ENCODE measurements around the gene ST6GALNAC5. TPM values are rescaled to one million over a fixed set of nuclear protein-coding genes. Genes with fewer than 3 reads are reported as not detected.

Gene ST6GALNAC5
- total and polyA plus RNA-seq, 2 of the 13 experiments (the other 11 are each of a cell fraction or from before 2014, with no cell fraction given), result not detected

DNA sequence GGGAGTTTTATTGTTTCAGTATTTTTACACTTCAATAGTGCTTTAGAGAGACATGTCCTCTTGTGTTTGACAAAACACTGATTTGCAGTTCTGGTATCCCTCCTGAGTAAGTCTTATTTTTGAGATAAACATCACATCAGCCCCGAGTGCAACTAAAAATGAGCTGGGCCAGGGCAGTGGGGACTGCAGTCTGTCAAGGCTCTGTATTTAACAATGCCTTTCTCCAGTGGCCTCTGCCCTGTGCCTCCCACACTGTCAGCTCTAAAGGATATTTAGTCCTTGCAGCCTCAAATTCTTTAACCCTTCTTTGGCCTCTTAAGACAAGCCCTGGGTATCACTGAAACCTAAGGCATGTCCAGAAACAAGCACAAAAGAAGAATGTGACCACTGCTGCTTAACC, 160.6 kb downstream of the ST6GALNAC5 start (continued):
- TF ChIP-seq ZNF543 (CRISPR knock-in tag; IDR thresholded peaks at IDR 0.05) (no peak), SIN3A (IDR thresholded peaks at IDR 0.05; ENCODE audit: borderline replicate concordance, low read depth, low read length) (no peak), SNRNP70 (IDR thresholded peaks at IDR 0.05; ENCODE audit: low read depth, low read length) (no peak), NAIF1 (CRISPR knock-in tag; IDR thresholded peaks at IDR 0.05; ENCODE audit: borderline replicate concordance) (no peak), RNF219 (CRISPR knock-in tag; IDR thresholded peaks at IDR 0.05) (no peak), ZNF609 (CRISPR knock-in tag; IDR thresholded peaks at IDR 0.05; ENCODE audit: borderline replicate concordance) (no peak), HES4 (CRISPR knock-in tag; IDR thresholded peaks at IDR 0.05; ENCODE audit: borderline replicate concordance) (no peak)
- TF ChIP-seq, protein P1, sequence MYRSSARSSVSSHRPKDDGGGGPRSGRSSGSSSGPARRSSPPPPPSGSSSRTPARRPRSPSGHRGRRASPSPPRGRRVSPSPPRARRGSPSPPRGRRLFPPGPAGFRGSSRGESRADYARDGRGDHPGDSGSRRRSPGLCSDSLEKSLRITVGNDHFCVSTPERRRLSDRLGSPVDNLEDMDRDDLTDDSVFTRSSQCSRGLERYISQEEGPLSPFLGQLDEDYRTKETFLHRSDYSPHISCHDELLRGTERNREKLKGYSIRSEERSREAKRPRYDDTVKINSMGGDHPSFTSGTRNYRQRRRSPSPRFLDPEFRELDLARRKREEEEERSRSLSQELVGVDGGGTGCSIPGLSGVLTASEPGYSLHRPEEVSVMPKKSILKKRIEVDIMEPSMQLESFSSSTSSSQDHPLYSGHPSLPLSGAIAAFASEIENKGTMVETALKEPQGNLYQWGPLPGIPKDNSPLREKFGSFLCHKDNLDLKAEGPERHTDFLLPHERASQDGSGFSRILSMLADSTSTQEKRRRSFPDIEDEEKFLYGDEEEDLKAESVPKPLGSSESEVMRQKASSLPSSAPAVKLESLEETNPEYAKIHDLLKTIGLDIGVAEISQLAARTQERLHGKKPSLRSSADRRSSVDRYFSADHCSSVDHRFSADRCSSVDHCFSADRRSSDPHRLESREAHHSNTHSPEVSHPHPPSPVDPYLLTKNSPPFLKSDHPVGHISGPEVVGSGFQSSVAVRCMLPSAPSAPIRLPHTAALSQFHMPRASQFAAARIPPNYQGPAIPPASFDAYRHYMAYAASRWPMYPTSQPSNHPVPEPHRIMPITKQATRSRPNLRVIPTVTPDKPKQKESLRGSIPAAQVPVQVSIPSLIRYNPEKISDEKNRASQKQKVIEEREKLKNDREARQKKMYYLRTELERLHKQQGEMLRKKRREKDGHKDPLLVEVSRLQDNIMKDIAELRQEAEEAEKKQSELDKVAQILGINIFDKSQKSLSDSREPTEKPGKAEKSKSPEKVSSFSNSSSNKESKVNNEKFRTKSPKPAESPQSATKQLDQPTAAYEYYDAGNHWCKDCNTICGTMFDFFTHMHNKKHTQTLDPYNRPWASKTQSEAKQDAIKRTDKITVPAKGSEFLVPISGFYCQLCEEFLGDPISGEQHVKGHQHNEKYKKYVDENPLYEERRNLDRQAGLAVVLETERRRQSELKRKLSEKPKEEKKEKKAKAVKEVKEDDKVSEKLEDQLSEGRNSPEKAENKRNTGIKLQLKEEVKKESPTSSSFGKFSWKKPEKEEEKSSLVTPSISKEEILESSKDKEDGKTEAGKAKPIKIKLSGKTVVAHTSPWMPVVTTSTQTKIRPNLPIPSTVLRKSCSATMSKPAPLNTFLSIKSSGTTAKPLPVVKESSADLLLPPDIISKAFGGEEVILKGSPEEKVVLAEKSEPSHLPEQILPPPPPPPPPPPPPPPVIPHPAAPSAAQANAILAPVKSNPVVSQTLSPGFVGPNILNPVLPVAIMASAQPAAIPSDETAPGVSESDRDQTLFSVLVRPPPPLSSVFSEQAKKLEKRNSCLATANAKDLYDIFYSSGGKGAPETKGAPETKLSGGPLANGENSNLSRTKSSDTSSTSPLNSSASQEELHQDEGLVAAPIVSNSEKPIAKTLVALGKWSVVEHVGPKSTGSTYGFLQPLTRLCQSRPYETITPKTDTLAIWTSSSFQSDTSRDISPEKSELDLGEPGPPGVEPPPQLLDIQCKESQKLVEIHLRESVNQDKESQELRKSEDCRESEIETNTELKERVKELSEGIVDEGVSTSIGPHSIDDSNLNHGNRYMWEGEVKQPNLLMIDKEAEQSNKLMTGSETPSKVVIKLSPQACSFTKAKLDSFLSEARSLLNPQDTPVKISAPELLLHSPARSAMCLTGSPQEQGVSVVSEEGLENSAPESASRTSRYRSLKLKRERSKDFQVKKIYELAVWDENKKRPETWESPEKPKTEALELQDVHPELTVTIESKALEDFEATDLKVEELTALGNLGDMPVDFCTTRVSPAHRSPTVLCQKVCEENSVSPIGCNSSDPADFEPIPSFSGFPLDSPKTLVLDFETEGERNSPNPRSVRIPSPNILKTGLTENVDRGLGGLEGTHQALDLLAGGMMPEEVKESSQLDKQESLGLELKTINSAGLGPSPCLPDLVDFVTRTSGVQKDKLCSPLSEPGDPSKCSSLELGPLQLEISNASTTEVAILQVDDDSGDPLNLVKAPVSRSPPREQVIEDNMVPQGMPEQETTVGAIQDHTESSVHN (CRISPR knock-in tag; IDR thresholded peaks at IDR 0.05), result no peak
- TF ChIP-seq, protein P2, sequence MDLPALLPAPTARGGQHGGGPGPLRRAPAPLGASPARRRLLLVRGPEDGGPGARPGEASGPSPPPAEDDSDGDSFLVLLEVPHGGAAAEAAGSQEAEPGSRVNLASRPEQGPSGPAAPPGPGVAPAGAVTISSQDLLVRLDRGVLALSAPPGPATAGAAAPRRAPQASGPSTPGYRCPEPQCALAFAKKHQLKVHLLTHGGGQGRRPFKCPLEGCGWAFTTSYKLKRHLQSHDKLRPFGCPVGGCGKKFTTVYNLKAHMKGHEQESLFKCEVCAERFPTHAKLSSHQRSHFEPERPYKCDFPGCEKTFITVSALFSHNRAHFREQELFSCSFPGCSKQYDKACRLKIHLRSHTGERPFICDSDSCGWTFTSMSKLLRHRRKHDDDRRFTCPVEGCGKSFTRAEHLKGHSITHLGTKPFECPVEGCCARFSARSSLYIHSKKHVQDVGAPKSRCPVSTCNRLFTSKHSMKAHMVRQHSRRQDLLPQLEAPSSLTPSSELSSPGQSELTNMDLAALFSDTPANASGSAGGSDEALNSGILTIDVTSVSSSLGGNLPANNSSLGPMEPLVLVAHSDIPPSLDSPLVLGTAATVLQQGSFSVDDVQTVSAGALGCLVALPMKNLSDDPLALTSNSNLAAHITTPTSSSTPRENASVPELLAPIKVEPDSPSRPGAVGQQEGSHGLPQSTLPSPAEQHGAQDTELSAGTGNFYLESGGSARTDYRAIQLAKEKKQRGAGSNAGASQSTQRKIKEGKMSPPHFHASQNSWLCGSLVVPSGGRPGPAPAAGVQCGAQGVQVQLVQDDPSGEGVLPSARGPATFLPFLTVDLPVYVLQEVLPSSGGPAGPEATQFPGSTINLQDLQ (CRISPR knock-in tag; IDR thresholded peaks at IDR 0.05), result no peak

All from HepG2 (cell line).